HPDE6-E6E7 (cell line): ENCODE results near the gene SREBF1.

ENCODE experiments used
- DNase-seq: peaks from one replicate; pipeline ENCODE4 v3.0.0; 2011; ENCODE audit warnings: missing footprints; ENCODE audit errors: extremely low spot score

Gene SREBF1

DNA sequence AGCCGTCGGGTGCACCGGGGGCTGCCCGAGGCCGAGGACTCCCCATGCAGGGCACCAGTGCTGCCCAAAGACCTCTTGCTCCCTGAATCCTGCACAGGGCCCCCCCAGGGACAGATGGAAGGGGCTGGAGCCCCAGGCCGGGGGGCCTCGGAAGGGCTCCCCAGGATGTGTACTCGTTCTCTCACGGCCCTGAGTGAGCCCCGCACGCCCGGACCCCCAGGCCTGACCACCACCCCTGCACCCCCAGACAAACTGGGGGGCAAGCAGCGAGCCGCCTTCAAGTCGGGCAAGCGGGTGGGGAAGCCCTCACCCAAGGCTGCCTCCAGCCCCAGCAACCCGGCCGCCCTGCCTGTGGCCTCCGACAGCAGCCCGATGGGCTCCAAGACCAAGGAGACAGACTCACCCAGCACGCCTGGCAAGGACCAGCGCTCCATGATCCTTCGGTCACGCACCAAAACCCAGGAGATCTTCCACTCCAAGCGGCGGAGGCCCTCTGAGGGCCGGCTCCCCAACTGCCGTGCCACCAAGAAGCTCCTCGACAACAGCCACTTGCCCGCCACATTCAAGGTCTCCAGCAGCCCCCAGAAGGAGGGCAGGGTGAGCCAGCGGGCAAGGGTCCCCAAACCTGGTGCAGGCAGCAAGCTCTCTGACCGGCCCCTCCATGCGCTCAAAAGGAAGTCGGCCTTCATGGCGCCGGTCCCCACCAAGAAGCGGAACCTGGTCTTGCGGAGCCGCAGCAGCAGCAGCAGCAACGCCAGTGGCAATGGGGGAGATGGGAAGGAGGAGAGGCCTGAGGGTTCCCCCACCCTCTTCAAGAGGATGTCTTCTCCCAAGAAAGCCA is 40.6 kb downstream of the SREBF1 start:
- no peak for DNase-seq

DNA sequence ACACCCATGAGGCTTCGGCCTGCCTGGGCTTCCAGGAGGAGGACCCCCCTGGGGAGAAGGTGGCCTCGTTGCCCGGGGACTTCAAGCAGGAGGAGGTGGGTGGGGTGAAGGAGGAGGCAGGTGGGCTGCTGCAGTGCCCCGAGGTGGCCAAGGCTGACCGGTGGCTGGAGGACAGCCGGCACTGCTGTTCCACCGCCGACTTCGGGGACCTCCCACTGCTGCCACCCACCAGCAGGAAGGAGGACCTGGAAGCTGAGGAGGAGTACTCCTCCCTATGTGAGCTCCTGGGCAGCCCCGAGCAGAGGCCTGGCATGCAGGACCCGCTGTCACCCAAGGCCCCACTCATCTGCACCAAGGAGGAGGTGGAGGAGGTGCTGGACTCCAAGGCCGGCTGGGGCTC is 41.5 kb downstream of the SREBF1 start:
- no peak for DNase-seq

DNA sequence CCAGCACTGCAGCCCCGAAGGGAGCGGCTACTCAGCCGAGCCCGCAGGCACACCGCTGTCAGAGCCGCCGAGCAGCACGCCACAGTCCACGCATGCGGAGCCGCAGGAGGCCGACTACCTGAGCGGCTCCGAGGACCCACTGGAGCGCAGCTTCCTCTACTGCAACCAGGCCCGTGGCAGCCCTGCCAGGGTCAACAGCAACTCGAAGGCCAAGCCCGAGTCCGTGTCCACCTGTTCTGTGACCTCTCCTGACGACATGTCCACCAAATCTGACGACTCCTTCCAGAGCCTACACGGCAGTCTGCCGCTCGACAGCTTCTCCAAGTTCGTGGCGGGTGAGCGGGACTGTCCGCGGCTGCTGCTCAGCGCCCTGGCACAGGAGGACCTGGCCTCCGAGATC is 42.4 kb downstream of the SREBF1 start:
- DNase-seq, result no peak

DNA sequence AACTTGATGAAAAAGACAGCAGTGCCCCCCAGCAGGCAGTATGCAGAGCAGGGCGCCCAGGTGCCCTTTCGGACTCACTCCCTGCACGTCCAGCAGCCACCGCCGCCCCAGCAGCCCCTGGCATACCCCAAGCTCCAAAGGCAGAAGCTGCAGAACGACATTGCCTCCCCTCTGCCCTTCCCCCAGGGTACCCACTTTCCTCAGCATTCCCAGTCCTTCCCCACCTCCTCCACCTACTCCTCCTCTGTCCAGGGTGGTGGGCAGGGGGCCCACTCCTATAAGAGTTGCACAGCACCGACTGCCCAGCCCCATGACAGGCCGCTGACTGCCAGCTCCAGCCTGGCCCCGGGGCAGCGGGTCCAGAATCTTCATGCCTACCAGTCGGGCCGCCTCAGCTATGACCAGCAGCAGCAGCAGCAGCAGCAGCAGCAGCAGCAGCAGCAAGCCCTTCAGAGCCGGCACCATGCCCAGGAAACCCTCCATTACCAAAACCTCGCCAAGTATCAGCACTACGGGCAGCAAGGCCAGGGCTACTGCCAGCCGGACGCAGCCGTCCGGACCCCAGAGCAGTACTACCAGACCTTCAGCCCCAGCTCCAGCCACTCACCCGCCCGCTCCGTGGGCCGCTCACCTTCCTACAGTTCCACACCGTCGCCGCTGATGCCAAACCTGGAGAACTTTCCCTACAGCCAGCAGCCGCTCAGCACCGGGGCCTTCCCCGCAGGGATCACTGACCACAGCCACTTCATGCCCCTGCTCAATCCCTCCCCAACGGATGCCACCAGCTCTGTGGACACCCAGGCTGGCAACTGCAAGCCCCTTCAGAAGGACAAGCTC is 43.2 kb downstream of the SREBF1 start:
- no peak for DNase-seq

DNA sequence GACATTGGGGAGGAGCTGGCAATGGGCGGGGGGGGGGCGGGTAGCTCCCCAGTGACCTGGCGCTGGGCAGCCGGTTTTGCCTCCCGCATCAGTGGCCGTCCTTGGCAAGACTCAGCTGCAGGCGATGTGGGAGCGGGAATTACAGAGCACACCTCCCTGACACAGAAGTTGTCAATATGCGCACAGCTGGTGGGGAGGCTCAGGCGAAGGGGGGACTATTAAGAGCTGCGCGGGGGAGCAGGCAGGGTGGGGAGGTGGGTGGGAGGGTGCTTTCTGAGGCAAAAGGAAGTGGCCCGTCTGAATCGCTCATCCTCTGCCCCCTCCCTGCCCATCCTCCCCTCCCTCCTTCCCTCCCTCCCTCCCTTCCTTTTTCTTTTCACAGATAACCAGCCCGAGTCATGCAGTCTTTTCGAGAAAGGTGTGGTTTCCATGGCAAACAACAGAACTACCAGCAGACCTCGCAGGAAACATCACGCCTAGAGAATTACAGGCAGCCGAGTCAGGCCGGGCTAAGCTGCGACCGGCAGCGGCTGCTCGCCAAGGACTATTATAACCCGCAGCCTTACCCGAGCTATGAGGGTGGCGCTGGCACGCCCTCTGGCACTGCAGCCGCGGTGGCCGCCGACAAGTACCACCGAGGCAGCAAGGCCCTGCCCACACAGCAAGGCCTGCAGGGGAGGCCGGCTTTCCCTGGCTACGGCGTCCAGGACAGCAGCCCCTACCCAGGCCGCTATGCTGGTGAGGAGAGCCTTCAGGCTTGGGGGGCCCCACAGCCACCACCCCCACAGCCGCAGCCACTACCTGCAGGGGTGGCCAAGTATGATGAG is 44.0 kb downstream of the SREBF1 start:
- DNase-seq, result no peak

DNA sequence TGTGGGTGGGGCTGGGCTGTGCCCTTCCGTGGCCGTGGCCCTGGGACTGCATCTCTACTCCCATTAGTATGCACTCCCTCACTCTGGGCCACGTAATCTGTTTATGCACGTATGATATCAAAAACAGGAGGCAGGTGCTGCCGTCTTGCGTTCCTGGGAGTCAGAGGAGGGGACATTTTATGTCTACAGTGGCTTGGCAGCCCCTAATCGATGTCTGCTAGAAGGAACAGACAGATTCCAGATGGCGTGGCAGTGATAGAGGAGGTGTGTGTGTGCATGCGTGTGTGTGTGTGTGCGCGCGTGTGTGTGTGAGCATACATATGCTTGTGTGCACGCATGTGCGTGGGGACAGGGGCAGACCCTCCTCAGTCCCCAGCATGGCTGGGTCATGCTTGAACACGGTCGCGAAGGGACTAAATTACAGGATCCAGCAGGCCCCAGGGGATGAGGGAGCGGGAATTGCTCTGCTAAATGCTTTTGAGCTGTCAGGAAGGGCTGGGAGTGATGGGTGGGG is 44.7 kb downstream of the SREBF1 start:
- no peak for DNase-seq

DNA sequence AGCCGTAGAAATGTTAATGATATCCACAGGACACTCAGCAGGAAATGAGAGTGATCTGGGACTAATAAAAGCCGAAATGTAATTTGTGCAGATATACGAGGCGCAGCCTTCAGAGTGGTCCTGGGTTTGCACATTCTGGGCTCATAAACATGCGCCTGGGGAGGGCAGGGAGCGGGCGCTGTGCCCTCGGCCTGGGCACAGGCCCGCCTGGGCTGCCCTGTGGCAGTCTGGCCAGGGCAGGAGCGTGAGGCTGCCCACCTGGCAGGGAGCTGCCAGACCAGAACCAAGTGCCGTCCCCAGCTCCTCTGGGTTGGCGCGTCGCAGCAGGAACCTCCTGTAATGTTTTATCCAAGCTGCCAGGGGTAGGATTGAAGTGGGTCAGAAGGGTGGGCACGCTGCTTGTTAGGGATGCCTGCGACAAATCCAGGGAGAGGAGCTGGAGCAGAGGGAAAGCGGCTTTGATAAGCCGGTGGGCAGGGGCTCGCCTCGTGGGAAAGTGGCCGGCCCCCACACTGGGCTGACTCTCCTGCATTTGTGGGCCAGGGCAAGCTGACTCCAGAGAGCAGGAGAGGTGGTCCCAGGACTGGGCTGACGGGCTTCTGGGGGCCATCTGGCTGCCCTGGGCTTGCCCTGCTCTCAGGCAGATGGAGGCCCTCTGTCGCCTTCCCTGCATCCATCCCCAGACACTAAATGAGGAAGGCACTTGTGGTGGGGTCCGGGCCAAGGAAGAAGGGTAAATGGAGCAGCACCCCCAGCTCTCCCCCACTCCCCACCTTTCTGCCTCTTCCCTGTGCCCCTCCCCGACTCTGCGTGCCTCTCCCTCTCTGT is 45.9 kb downstream of the SREBF1 start:
- no peak for DNase-seq

DNA sequence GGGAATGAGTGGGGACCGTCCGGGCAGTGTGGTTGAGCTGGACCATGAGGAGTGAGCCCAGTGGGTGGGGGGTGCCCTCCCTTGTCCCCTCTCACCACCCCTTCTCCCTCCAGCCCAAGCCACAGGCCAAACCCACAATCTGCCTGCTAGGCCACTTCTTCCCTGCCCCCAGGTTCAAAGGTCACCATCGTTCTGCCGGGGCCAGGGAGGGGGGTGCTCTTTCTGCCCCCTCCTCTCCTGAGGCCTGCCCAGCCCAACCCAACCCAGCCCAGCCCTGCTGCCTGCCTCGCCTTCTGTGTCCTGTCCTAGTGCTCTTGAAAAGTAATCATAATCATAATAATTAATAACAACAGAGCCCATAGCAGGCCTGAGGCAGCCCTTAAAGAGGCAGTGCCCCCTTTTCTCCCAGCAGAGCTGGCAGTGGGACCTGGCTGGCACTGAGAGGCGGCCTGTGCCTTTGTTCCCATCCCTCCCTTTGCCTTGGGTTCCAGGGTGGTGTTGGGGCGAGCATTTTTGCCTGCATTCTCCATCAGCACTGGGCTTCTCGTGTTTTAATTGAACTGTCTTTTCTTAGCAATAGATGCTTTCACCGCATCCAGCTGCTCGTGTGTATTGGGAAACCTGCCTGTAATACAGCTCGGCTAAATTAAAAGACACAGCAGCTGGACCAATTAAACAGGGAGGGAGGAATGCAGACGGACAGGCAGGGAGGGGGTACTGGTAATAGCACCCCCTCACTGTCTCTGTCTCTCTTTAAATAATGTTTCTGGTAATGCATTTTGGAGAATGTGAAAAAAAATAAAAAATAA is 46.8 kb downstream of the SREBF1 start:
- DNase-seq, result no peak

DNA sequence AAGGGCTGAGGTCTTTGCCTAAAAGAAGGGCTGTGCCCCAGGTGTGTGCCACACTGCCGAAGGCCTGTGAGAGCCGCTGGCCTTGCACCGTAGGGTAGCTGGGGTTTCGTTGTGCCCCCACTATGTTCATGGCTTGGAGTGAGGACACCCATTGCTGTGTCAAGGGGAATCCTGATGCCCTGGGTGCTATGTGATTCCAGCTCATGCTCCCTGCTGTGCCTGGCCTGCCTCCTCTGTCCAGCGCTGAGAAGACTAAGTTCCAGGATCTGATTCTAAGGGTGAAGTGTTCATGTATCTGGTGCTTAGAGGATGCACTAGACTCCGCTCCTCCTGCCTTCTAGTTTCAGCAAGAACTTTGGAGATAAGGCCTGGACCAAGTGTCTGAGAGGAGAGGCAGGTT is 47.4 kb downstream of the SREBF1 start:
- DNase-seq, result no peak

DNA sequence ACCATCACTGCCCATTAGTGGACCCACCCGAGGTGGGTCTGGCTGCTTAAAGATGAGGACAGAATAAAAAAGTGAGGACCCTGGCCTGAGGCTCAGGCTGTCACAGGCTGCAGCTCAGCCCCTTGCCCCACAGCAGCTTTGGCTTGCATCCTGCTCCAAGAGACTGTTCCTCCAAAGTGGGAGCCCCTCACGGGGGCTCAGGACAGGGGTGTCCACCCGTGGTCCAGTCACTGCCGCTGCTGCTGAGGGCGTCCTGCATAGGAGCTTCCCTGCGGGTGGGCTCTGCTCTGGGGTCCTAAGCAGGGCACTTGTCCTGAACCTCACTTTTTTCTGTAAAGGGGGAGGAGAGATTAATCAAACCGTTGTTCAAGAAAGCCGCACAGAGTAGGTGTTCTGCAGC is 47.8 kb downstream of the SREBF1 start:
- DNase-seq, result no peak

DNA sequence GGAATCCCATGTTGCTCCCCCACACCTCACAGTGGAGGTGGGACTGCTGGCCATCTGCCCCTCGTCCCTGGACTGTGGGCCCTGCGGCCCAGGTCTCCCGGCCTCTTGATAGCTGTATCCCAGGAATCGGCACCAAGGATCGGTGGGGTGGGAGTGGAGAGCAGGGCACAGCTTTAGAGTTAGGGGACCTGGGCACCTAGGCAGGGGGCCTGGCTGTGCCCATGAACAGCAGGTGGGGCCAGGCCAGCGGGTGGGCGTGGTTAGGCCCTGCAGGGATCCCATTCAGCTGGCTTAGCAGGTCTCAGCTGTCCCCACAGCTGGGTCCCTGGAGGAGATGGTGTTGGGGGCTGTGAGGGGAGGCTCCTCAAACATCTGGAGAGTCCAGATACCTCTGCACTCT is 49.2 kb downstream of the SREBF1 start:
- no peak for DNase-seq

DNA sequence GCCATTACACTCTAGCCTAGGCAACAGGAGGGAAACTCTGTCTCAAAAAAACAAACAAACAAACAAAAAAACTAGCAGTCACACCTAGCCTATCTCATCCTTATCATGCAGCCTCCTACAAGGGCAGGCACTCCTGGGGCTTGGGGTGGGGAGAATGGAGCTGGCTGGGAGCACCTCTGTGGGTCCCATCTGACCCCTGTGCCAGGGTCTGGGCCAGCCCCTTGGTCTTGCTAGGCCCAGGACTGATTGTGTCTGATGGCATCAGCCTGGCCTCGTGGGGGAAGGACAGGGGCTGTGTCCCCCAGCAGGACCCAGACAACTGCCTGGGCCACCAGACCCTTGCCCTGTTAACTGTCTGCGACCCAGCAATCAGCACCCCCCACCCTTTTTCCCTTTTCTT is 49.8 kb downstream of the SREBF1 start:
- no peak for DNase-seq

DNA sequence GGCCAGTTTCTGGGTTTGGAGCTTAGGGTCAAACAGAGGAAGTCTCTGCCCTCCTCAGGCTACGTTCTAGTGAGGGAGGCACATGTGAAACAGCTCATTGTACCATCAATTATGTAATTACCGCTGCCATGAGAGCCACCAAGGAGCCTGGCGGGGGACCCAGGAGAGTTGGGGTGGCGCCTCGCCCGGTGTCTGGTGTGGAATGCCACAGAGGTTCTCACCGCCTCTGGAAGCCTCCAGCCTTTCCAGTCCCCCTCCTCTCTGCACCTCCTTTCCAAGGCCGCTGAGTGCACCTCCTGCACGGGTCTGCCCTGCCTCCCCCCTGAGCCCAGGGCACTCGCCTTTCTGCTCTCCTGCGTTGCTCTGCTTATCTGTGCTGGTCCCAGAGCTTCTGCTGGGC is 51.4 kb downstream of the SREBF1 start:
- DNase-seq, result no peak

DNA sequence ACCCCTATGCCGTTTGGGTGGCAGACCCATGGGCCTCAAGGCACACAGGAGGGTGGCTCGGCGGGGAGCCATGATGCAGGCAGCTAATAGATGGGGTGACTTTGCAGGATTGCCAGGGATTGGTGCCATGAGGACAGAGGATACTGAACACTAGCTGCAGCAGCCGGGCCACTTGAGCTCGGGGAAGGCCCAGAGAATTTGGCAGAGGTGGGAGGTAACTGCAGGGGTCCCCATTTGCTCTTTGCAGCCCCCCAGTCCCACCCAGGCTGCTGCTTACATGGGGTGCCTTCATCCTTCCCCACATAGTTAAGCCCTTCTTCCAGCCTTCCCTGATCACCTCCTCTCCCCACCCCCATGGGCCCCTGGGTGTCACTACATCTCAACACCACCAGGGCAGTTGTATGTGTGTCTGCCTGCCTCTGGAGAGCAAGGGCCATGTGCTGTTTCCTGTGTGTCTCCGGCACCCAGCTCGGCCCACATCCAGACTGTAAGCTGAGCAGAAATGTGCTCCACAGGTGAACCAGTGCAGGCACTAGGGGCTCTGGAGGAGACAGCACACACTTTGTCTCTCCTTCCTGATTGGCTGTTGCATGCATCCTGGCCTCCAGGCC is 52.0 kb downstream of the SREBF1 start:
- DNase-seq, result no peak

DNA sequence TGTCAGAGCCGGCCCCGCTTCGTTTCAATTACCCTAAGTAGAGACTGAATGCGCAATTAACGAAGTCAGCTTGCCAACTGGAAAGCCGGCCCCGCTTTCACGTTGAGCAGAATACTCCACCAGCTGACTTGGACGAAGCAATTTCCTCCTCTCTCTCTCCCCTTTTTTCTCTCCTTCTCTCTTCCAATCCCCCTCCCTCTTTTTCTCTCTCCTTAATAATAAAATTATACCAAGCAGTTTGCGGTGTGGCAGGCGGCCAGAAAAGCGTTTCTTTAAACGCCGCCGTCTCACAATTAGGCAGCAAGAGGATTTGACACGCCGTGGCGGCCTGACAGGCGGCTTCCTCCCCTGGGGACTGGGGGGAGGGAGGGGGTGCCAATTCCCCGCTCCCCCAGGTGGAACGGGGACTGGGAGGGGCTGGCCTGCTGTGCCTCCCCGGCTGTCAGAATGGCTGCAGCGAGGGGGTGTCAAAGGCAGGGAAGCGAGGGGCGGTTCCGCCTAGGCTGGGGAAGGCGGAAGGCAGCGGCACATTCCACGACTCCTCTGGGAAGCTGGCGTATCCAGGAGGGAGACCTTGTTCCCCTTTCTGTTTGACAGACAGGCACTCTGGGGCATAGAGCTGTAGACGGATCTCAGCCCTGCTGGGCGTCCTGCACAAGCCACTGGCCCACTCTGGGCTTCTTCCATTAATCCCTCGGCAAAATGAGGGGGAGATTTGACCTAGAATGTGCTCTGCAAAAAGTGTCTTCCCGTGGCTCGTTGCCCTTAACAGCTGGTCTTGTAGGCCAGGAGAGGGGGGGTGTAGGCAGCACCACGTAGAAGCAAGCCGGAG is 52.7 kb downstream of the SREBF1 start:
- no peak for DNase-seq

DNA sequence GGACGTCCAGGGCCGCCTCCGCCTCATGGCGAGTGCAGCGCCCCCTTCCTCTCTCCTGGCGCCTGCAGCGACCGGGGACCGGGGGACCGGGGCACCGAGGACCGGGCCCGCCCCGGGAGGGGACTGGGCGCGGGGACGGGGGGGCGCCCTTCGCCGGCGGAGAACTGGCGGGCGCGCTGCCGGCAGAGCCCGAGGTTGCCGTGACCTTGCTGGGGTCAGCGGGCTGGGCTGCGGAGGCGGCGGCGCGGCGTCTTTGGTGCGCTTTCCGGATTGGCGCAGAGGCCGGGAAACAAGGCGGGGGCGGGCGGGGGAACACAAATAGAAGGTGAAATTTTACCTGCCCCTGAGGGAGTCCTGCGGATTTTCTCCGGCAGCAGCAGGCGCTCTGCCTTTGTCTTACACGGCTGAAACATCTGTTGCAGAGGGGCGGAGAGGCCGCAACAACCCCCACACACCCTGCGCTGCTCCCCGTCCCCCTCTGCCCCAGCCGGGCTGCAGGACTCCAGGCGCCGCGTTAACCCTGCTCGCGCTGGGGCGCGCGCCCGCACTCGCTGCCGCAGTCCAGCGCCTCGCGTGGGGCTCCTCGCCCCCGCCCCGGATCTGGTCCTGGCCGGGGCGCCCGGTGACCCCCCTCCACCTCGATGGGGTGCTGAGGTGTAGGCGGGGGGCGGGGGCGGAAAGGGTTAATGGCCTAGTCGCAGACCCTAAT is 53.5 kb downstream of the SREBF1 start:
- DNase-seq, result peak; percentile 43

DNA sequence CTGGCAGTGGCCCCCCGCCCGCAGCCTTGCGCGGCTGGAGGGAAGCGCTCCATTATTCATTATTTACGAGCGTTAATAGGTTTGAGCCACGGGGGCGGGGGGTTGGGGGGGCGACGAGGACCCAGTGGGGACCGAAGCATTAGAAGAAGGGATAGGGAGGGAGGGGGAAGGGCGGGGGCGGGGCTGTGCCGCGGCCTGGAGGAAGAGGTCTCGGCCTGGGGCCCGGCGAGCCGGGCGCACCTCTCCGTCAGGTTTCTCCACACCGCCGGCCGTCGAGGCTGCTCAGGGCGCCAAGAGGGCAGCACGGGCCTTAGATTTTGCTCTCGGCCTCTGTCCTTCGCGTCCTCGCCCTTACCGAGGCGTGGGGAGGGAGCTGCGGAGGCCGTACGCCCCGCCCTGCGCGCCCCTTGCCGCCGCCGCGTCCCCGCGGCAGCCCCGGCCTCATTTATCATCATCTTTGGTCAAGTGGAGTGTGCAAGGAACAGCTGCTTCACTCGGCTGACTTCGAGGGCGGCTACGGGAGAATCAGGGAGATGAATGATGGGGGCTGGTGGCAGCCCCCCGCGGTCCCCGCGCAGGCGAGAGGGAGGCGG is 54.2 kb downstream of the SREBF1 start:
- no peak for DNase-seq
